ENCODE data around the gene PRSS50. TPM values are rescaled to one million over a fixed set of nuclear protein-coding genes. Genes with fewer than 3 reads are reported as not detected.
"Not testable (repeated sequence)": the region's sequence is repeated elsewhere in the genome, so short reads cannot be mapped to it uniquely, and the experiment has no call there.

The PRSS50 gene
- total RNA-seq, 1 donor from 2014 or later, result 1.2 TPM

- no peaks in the 10 kb centered on the region for H3K9me3 Mint-ChIP-seq
- no peak overlapping the region for H3K4me3 Mint-ChIP-seq
- no peaks in the 10 kb centered on the region for H3K27me3 Mint-ChIP-seq
- H3K27ac Mint-ChIP-seq, result no peak overlapping the region
- H3K4me1 Mint-ChIP-seq (ENCODE audit: unreplicated experiment), result no peaks in the 10 kb centered on the region
- no peak for DNase-seq (ENCODE audit: extremely low spot score, unreplicated experiment)
- no peaks in the 10 kb centered on the region for H3K36me3 Mint-ChIP-seq
- no peak for TF ChIP-seq CTCF (conservative IDR thresholded peaks at IDR 0.05)
Measured at GRCh38 chr3:46742992-46743585, 25.4 kb upstream of the PRSS50 start.

- H3K27me3 Mint-ChIP-seq; H3K4me1 Mint-ChIP-seq (ENCODE audit: unreplicated experiment); H3K27ac Mint-ChIP-seq; H3K4me3 Mint-ChIP-seq; H3K9me3 Mint-ChIP-seq; H3K36me3 Mint-ChIP-seq; DNase-seq (ENCODE audit: extremely low spot score, unreplicated experiment): not testable (repeated sequence)
Measured at GRCh38 chr3:46739565-46739964, 21.9 kb upstream of the PRSS50 start.

GRCh38 chr3:46737329-46737731 lies 19.7 kb upstream of the PRSS50 start:
- Mint-ChIP-seq H3K27me3 (no peaks in the 10 kb centered on the region), H3K4me1 (ENCODE audit: unreplicated experiment) (no peaks in the 10 kb centered on the region), H3K9me3 (no peaks in the 10 kb centered on the region), H3K4me3 (no peak overlapping the region), H3K27ac (no peak overlapping the region), H3K36me3 (no peaks in the 10 kb centered on the region)
- DNase-seq (ENCODE audit: extremely low spot score, unreplicated experiment), result peak; percentile 34
- TF ChIP-seq CTCF (conservative IDR thresholded peaks at IDR 0.05), result no peak

- Mint-ChIP-seq H3K4me3 (no peak overlapping the region), H3K4me1 (ENCODE audit: unreplicated experiment) (no peaks in the 10 kb centered on the region), H3K27ac (no peak overlapping the region), H3K27me3 (no peaks in the 10 kb centered on the region), H3K9me3 (no peaks in the 10 kb centered on the region), H3K36me3 (no peaks in the 10 kb centered on the region)
- DNase-seq (ENCODE audit: extremely low spot score, unreplicated experiment), result peak; percentile 60
- no peak for TF ChIP-seq CTCF (conservative IDR thresholded peaks at IDR 0.05)
Measured at GRCh38 chr3:46736006-46736872, 18.6 kb upstream of the PRSS50 start.

GRCh38 chr3:46734773-46735172 lies 17.1 kb upstream of the PRSS50 start:
- peaks cover 4% of the 10 kb centered on the region for H3K4me1 Mint-ChIP-seq (ENCODE audit: unreplicated experiment)
- no peaks in the 10 kb centered on the region for H3K9me3 Mint-ChIP-seq
- peak; percentile 44 for DNase-seq (ENCODE audit: extremely low spot score, unreplicated experiment)
- no peak overlapping the region for H3K4me3 Mint-ChIP-seq
- no peak for TF ChIP-seq CTCF (conservative IDR thresholded peaks at IDR 0.05)
- no peaks in the 10 kb centered on the region for H3K27me3 Mint-ChIP-seq
- no peaks in the 10 kb centered on the region for H3K36me3 Mint-ChIP-seq
- H3K27ac Mint-ChIP-seq, result no peak overlapping the region

Data from type B pancreatic cell (in vitro differentiated cells).